SK-N-SH treated with all-trans-retinoic acid at 6 μM for 48 hours (cell line): Measurements from ENCODE around the gene DCK.
"Not testable (repeated sequence)": the region's sequence is repeated elsewhere in the genome, so short reads cannot be mapped to it uniquely, and the experiment has no call there.

Experiments
- ATAC-seq: fragments of 200-7000 bp; cut with Tn5 transposase; 3 replicates; pipeline ENCODE4 v1.9.1; 2020; ENCODE audit warnings: mild to moderate bottlenecking, moderate library complexity
- ARNTL ChIP-seq: fragments of 450-650 bp; formaldehyde crosslinking; IDR thresholded peaks from 2 replicates; pipeline ENCODE4 v1.5.0; 2020; ENCODE audit warnings: low read depth, mild to moderate bottlenecking, moderate library complexity, borderline replicate concordance
- BACH2 ChIP-seq: fragments of 250-450 bp; sonication (Bioruptor Pico); IDR thresholded peaks from 2 replicates; pipeline ENCODE4 v1.9.0; 2021; ENCODE audit warnings: mild to moderate bottlenecking, borderline replicate concordance
- CSDC2 ChIP-seq: fragments of 250-450 bp; sonication (Bioruptor Pico); IDR thresholded peaks from 2 replicates; pipeline ENCODE4 v1.5.0; 2020; ENCODE audit warnings: mild to moderate bottlenecking, moderate library complexity
- ESRRG ChIP-seq: fragments of 250-450 bp; sonication (Bioruptor Pico); IDR thresholded peaks from 2 replicates; pipeline ENCODE4 v1.6.1; 2021; ENCODE audit warnings: mild to moderate bottlenecking
- GLIS3 ChIP-seq: fragments of 250-450 bp; sonication (Bioruptor Pico); IDR thresholded peaks from 2 replicates; pipeline ENCODE4 v1.5.0; 2020; ENCODE audit warnings: mild to moderate bottlenecking, moderate library complexity
- ISL1 ChIP-seq: fragments of 250-450 bp; sonication (Bioruptor Pico); IDR thresholded peaks from 2 replicates; pipeline ENCODE4 v2.1.2; 2022; ENCODE audit warnings: mild to moderate bottlenecking, moderate library complexity
- OSR1 ChIP-seq: fragments of 250-450 bp; sonication (Bioruptor Pico); IDR thresholded peaks from 2 replicates; pipeline ENCODE4 v1.8.0; 2022; ENCODE audit warnings: moderate library complexity, mild to moderate bottlenecking, inconsistent platforms
- PATZ1 ChIP-seq: fragments of 250-450 bp; sonication (Bioruptor Pico); IDR thresholded peaks from 2 replicates; pipeline ENCODE4 v1.8.0; 2020; ENCODE audit warnings: mild to moderate bottlenecking, moderate library complexity, borderline replicate concordance
- PPARA ChIP-seq: fragments of 250-450 bp; sonication (Bioruptor Pico); IDR thresholded peaks from 2 replicates; pipeline ENCODE4 v1.5.0; 2020; ENCODE audit warnings: mild to moderate bottlenecking, borderline replicate concordance
- RARB ChIP-seq: fragments of 250-450 bp; sonication (Bioruptor Pico); IDR thresholded peaks from 2 replicates; pipeline ENCODE4 v1.8.0; 2021; ENCODE audit warnings: mild to moderate bottlenecking, moderate library complexity
- TCF4 ChIP-seq: fragments of 250-450 bp; sonication (Bioruptor Pico); IDR thresholded peaks from 2 replicates; pipeline ENCODE4 v1.8.0; 2021; ENCODE audit warnings: mild to moderate bottlenecking, moderate library complexity, borderline replicate concordance
- TOX ChIP-seq: fragments of 250-450 bp; sonication (Bioruptor Pico); IDR thresholded peaks from 2 replicates; pipeline ENCODE4 v1.8.0; 2021; ENCODE audit warnings: mild to moderate bottlenecking, moderate library complexity, borderline replicate concordance
- ZFP3 ChIP-seq: fragments of 250-450 bp; sonication (Bioruptor Pico); IDR thresholded peaks from 2 replicates; pipeline ENCODE4 v1.5.0; 2020; ENCODE audit warnings: mild to moderate bottlenecking, moderate library complexity
- ZFP30 ChIP-seq: fragments of 450-650 bp; formaldehyde crosslinking; IDR thresholded peaks from 2 replicates; pipeline ENCODE4 v1.5.0; 2022; ENCODE audit warnings: mild to moderate bottlenecking, moderate library complexity
- ZNF565 ChIP-seq: fragments of 450-650 bp; formaldehyde crosslinking; conservative IDR thresholded peaks from 2 replicates; pipeline ENCODE4 v1.5.0; 2020; ENCODE audit warnings: low read depth, mild to moderate bottlenecking, moderate library complexity
- ZNF70 ChIP-seq: fragments of 450-650 bp; formaldehyde crosslinking; IDR thresholded peaks from 2 replicates; pipeline ENCODE4 v1.5.0; 2020; ENCODE audit warnings: mild to moderate bottlenecking, moderate library complexity
- ZNF8 ChIP-seq: fragments of 450-650 bp; formaldehyde crosslinking; IDR thresholded peaks from 2 replicates; pipeline ENCODE4 v1.5.0; 2020; ENCODE audit warnings: mild to moderate bottlenecking, moderate library complexity
- TF ChIP-seq, protein P1 (sequence below): fragments of 250-450 bp; sonication (Bioruptor Pico); IDR thresholded peaks from 2 replicates; pipeline ENCODE4 v1.8.0; 2021; ENCODE audit warnings: low read depth, mild to moderate bottlenecking, moderate library complexity, borderline replicate concordance
- TF ChIP-seq, protein P2 (sequence below): fragments of 250-450 bp; sonication (Bioruptor Pico); IDR thresholded peaks from 2 replicates; pipeline ENCODE4 v1.5.0; 2020; ENCODE audit warnings: mild to moderate bottlenecking, moderate library complexity

Gene DCK

GRCh38 chr4:71009086-71009485, 15.6 kb downstream of the DCK start (continued):
- TF ChIP-seq ZFP30 (CRISPR knock-in tag): no peak
- TF ChIP-seq ZNF565 (CRISPR knock-in tag): no peak
- no peak for TF ChIP-seq RARB (CRISPR knock-in tag)
- no peak for TF ChIP-seq PPARA (CRISPR knock-in tag)
- TF ChIP-seq GLIS3 (CRISPR knock-in tag): no peak
- TF ChIP-seq, protein P1, sequence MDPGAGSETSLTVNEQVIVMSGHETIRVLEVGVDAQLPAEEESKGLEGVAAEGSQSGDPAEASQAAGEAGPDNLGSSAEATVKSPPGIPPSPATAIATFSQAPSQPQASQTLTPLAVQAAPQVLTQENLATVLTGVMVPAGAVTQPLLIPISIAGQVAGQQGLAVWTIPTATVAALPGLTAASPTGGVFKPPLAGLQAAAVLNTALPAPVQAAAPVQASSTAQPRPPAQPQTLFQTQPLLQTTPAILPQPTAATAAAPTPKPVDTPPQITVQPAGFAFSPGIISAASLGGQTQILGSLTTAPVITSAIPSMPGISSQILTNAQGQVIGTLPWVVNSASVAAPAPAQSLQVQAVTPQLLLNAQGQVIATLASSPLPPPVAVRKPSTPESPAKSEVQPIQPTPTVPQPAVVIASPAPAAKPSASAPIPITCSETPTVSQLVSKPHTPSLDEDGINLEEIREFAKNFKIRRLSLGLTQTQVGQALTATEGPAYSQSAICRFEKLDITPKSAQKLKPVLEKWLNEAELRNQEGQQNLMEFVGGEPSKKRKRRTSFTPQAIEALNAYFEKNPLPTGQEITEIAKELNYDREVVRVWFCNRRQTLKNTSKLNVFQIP (CRISPR knock-in tag): no peak
- no peak for TF ChIP-seq ESRRG (CRISPR knock-in tag)
- no peak for TF ChIP-seq ARNTL
- TF ChIP-seq CSDC2 (CRISPR knock-in tag): no peak
- TF ChIP-seq BACH2 (CRISPR knock-in tag): no peak
- TF ChIP-seq ISL1: no peak
- TF ChIP-seq, all 23 proteins: peak for 0

DNA sequence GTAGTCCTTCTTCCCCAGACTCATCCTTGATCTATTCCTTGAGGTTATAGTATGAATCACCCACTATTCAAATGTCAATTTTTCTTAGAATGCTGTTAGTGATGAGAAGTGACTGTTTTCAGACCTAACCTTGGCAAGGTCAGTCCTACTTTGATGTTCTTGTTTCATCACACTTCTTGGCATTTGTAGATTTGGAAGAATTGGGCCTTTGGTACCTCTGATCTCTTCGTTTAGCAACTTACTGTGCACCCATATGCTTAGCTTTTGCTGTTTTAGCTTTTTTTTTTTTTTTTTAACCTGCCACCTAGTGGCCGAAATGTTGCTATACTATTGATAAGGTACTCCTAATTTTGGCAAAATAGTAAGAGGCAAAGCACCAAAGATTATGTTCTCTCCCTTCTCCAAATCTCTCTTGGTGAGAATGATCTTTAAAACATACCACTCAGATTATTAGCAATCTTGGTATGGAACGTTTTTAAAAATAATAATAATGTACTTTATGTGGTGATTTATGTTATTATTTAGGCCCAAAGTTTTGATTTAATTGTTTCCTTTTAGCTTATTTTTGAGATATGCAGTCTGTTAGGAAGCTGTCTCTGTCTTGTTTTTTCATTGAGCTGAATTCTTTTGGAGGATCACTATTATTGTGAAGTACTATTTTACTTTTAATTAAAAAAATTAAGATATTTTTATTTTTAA, 16.6 kb downstream of the DCK start:
- peak; percentile 91 for ATAC-seq
- TF ChIP-seq RARB (CRISPR knock-in tag) (no peak), BACH2 (CRISPR knock-in tag) (no peak), OSR1 (no peak), PATZ1 (CRISPR knock-in tag) (no peak), ZNF8 (CRISPR knock-in tag) (no peak), ZFP3 (CRISPR knock-in tag) (no peak), TCF4 (no peak), PPARA (CRISPR knock-in tag) (no peak), ARNTL (no peak), ESRRG (CRISPR knock-in tag) (no peak), CSDC2 (CRISPR knock-in tag) (no peak), TOX (no peak)
- TF ChIP-seq, protein P1 (CRISPR knock-in tag): no peak
- TF ChIP-seq, protein P2, sequence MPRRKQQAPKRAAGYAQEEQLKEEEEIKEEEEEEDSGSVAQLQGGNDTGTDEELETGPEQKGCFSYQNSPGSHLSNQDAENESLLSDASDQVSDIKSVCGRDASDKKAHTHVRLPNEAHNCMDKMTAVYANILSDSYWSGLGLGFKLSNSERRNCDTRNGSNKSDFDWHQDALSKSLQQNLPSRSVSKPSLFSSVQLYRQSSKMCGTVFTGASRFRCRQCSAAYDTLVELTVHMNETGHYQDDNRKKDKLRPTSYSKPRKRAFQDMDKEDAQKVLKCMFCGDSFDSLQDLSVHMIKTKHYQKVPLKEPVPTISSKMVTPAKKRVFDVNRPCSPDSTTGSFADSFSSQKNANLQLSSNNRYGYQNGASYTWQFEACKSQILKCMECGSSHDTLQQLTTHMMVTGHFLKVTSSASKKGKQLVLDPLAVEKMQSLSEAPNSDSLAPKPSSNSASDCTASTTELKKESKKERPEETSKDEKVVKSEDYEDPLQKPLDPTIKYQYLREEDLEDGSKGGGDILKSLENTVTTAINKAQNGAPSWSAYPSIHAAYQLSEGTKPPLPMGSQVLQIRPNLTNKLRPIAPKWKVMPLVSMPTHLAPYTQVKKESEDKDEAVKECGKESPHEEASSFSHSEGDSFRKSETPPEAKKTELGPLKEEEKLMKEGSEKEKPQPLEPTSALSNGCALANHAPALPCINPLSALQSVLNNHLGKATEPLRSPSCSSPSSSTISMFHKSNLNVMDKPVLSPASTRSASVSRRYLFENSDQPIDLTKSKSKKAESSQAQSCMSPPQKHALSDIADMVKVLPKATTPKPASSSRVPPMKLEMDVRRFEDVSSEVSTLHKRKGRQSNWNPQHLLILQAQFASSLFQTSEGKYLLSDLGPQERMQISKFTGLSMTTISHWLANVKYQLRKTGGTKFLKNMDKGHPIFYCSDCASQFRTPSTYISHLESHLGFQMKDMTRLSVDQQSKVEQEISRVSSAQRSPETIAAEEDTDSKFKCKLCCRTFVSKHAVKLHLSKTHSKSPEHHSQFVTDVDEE (CRISPR knock-in tag): no peak

DNA sequence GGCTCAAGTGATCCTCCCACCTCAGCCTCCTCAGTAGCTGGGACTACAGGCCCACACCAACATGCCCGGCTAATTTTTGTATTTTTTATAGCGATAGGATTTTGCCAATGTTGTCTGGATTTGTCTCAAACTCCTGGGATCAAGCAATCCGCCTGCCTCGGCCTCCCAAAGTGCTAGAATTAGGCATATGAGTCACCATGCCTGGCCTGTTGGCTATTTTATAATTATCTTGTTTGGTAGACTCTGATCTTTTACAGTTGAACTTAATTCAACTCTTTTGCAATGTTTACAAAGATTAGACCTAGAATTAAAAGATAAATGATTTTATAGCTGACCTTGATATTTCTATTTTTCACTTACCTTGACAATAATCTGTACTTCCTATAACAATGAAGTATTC, 18.0 kb downstream of the DCK start:
- TF ChIP-seq ZFP30 (CRISPR knock-in tag) (no peak), ZNF70 (CRISPR knock-in tag) (no peak), TCF4 (no peak)
- TF ChIP-seq, protein P2 (CRISPR knock-in tag): no peak
- no peak for ATAC-seq

- not testable (repeated sequence) for ATAC-seq
Measured at GRCh38 chr4:71017391-71017790, 23.9 kb downstream of the DCK start.
